HFF-Myc (cell line): Measurements from ENCODE around the gene LEPR.

Experiments used
- DNase-seq: peaks from one replicate; pipeline ENCODE4 v3.0.0-alpha.2; 2011; ENCODE audit warnings: low read depth; ENCODE audit errors: extremely low read depth
- H3K4me3 ChIP-seq: replicated peaks from 2 replicates; pipeline ENCODE4 v1.5.1; 2011; ENCODE audit warnings: low read depth, mild to moderate bottlenecking, control low read depth, low read length
- TF ChIP-seq, protein P1 (sequence below): IDR thresholded peaks from 2 replicates; pipeline ENCODE4 v1.5.1; 2012; ENCODE audit warnings: mild to moderate bottlenecking, low read depth, low read length, control low read depth; ENCODE audit errors: missing control alignments

The LEPR gene

GRCh38 chr1:65419681-65420589 is 533 bp upstream of the LEPR start:
- DNase-seq = peak; percentile 90
- TF ChIP-seq, protein P1, sequence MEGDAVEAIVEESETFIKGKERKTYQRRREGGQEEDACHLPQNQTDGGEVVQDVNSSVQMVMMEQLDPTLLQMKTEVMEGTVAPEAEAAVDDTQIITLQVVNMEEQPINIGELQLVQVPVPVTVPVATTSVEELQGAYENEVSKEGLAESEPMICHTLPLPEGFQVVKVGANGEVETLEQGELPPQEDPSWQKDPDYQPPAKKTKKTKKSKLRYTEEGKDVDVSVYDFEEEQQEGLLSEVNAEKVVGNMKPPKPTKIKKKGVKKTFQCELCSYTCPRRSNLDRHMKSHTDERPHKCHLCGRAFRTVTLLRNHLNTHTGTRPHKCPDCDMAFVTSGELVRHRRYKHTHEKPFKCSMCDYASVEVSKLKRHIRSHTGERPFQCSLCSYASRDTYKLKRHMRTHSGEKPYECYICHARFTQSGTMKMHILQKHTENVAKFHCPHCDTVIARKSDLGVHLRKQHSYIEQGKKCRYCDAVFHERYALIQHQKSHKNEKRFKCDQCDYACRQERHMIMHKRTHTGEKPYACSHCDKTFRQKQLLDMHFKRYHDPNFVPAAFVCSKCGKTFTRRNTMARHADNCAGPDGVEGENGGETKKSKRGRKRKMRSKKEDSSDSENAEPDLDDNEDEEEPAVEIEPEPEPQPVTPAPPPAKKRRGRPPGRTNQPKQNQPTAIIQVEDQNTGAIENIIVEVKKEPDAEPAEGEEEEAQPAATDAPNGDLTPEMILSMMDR = no peak
- H3K4me3 ChIP-seq = peak overlapping the region; percentile 76

DNA sequence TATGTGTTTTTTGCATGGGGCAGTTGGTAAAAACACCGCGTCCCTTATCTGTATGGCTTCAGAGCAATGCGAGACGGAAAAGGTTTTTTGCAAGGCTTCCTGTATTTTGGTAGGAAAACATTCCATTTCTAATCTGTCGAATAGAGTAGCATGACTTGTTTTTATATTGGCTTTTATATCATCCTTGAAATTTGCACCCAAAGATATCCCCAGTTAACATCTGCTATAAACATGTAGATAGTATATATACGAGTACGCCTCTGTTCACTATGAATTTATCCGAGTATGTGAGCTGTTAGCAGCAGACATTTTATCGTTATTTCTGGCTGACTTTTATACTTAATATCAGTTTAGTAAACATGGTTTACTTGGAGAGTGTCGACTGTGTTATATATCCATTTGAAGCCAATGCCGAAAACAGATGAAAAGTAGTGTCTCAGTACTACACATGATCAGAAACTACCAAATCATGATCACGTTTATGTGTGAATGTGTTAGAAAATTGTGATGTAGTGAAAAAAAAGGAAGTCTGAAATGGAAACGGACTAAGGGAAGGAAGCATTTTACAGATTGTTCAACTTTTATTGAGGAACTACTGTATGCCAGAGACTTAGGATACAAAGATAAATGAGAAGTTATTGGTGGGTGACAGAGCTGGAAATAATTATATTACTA is 1.0 kb downstream of the LEPR start:
- peak overlapping the region; percentile 76 for H3K4me3 ChIP-seq
- TF ChIP-seq, protein P1 = no peak
- DNase-seq = no peak

- TF ChIP-seq, protein P1 = no peak
Observed at GRCh38 chr1:65422241-65423203, 2.1 kb downstream of the LEPR start.

GRCh38 chr1:65423884-65424572 is 3.6 kb downstream of the LEPR start:
- H3K4me3 ChIP-seq = no peak overlapping the region
- peak; percentile 53 for DNase-seq
- TF ChIP-seq, protein P1 = no peak

More at GRCh38 chr1:65422241-65423203, 2.1 kb downstream of the LEPR start:
- no peak for DNase-seq
- H3K4me3 ChIP-seq = peak overlapping the region; percentile 76

GRCh38 chr1:65424573-65424889 is 4.1 kb downstream of the LEPR start:
- no peak overlapping the region for H3K4me3 ChIP-seq
- TF ChIP-seq, protein P1 = no peak
- no peak for DNase-seq

- H3K4me3 ChIP-seq = no peak overlapping the region
- DNase-seq = no peak
- TF ChIP-seq, protein P1 = no peak
Observed at GRCh38 chr1:65425006-65425405, 4.5 kb downstream of the LEPR start.
